Measurements from ENCODE around the gene PATZ1. TPM values are rescaled to one million over a fixed set of nuclear protein-coding genes. Genes with fewer than 3 reads are reported as not detected.

PATZ1 gene
- total RNA-seq, 2 donors from 2014 or later: 9.2 to 15.5 TPM

DNA sequence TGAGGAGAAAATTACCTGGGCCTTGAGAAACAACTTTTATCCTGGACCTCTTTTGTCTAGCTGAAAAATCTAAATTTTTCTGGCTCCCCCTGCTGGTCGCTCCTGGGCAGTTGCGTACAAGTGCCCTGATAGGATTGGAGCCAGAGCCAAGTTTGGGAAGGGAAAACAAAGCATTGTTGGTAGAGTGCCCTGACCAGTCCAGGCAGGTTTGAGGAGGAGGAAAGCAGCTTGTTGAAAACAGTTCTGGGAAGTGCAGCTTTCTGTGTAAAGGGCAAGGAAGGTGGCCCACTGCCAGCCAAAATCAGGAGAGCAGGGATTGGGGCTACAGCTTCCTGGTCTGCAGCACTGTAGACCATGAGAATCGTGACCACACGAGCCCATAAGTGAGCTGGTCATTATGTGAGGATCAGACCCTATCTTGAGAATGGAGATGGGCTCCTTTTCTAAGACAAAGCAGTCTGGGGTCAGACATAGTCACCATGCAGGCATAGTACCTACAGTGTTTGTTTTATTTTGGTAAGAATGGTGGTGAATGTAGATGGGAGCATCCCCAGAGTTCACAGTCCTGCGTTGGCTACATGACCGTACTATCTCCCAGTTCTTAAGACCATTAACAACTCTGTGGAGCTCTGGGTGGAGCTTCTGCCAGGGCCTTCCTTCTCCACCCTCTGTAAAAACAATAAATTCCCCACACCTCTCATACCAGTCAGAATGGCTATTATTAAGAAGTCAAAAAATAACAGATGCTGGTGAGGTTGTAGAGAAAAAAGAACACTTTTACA, 32.6 kb downstream of the PATZ1 start:
- Histone ChIP-seq H3K27me3 (no peaks in the 10 kb centered on the region), H3K9me3 (no peaks in the 10 kb centered on the region), H3K4me3 (no peak overlapping the region), H3K4me1 (peaks cover 0 to 11% of the 10 kb centered on the region in 2 donors), H3K36me3 (no peaks in the 10 kb centered on the region), H3K27ac (peak overlapping the region; percentile 7 to 26)
- TF ChIP-seq, protein P1, sequence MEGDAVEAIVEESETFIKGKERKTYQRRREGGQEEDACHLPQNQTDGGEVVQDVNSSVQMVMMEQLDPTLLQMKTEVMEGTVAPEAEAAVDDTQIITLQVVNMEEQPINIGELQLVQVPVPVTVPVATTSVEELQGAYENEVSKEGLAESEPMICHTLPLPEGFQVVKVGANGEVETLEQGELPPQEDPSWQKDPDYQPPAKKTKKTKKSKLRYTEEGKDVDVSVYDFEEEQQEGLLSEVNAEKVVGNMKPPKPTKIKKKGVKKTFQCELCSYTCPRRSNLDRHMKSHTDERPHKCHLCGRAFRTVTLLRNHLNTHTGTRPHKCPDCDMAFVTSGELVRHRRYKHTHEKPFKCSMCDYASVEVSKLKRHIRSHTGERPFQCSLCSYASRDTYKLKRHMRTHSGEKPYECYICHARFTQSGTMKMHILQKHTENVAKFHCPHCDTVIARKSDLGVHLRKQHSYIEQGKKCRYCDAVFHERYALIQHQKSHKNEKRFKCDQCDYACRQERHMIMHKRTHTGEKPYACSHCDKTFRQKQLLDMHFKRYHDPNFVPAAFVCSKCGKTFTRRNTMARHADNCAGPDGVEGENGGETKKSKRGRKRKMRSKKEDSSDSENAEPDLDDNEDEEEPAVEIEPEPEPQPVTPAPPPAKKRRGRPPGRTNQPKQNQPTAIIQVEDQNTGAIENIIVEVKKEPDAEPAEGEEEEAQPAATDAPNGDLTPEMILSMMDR (IDR thresholded peaks at IDR 0.05): peak; percentile 86 to 88
- DNase-seq (ENCODE audit: low spot score): peak; percentile 77

- TF ChIP-seq, protein P1 (IDR thresholded peaks at IDR 0.05): no peak
- H3K9me3 ChIP-seq: no peaks in the 10 kb centered on the region
- no peaks in the 10 kb centered on the region for H3K27me3 ChIP-seq
- H3K4me3 ChIP-seq: no peak overlapping the region
- H3K36me3 ChIP-seq: no peaks in the 10 kb centered on the region
- H3K27ac ChIP-seq: no peak overlapping the region
- peaks cover 0 to 3% of the 10 kb centered on the region in 2 donors for H3K4me1 ChIP-seq
- DNase-seq (ENCODE audit: low spot score): no peak
These were observed 38.0 kb downstream of the PATZ1 start for GRCh38 chr22:31308181-31308580.

DNA sequence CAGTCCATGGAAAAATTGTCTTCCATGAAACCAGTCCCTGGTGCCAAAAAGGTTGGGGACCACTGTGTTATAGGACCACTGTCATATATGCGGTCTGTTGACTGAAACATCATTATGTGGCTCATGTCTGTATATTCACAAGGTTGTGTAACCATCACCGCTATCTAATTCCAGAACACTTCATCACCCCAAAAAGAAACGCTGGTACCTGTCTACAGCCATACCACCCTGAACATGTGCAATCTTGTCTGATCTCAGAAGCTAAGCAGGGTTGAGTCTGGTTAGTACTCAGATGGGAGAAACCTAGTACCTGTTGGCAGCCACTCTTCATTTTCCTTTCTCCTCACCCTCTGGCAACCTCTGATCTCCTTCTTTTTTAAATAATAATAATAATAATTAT, 41.0 kb downstream of the PATZ1 start:
- H3K4me1 ChIP-seq: no peaks in the 10 kb centered on the region
- TF ChIP-seq, protein P1 (IDR thresholded peaks at IDR 0.05): no peak
- H3K27ac ChIP-seq: no peak overlapping the region
- H3K36me3 ChIP-seq: no peaks in the 10 kb centered on the region
- H3K9me3 ChIP-seq: no peaks in the 10 kb centered on the region
- no peak for DNase-seq (ENCODE audit: low spot score)
- no peaks in the 10 kb centered on the region for H3K27me3 ChIP-seq
- H3K4me3 ChIP-seq: no peak overlapping the region

GRCh38 chr22:31302537-31302936, 43.6 kb downstream of the PATZ1 start:
- no peaks in the 10 kb centered on the region for H3K36me3 ChIP-seq
- no peak overlapping the region for H3K4me3 ChIP-seq
- H3K9me3 ChIP-seq: no peaks in the 10 kb centered on the region
- no peaks in the 10 kb centered on the region for H3K27me3 ChIP-seq
- TF ChIP-seq, protein P1 (IDR thresholded peaks at IDR 0.05): no peak
- H3K27ac ChIP-seq: no peak overlapping the region
- DNase-seq (ENCODE audit: low spot score): no peak
- H3K4me1 ChIP-seq: no peaks in the 10 kb centered on the region

- Histone ChIP-seq H3K36me3 (no peaks in the 10 kb centered on the region), H3K9me3 (no peaks in the 10 kb centered on the region), H3K27me3 (no peaks in the 10 kb centered on the region), H3K4me1 (no peaks in the 10 kb centered on the region), H3K4me3 (no peak overlapping the region), H3K27ac (no peak overlapping the region)
- DNase-seq (ENCODE audit: low spot score): no peak
- TF ChIP-seq, protein P1 (IDR thresholded peaks at IDR 0.05): no peak
These were observed 44.1 kb downstream of the PATZ1 start for GRCh38 chr22:31302006-31302405.

DNA sequence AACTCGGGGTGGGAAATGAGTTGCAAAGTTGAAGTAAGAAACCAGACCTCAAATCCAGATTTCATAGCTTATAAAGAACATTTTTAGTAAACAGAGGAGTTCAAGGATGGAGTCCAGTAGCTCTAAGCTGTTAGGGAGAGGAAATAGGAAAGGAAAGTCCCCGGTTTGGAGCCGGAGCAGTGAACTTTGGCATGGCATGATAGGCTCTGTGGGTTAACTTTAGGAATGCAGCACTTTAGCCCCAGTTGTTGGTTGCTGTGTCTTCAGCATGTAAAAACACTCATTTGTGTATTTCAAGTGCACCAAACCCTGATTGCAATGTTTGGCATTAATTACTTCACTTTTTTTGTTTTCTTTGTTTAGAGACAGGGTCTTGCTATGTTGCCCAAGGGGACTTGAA, 45.2 kb downstream of the PATZ1 start:
- H3K27me3 ChIP-seq: no peaks in the 10 kb centered on the region

More for the DNA sequence above, 45.2 kb downstream of the PATZ1 start:
- Histone ChIP-seq H3K36me3 (no peaks in the 10 kb centered on the region), H3K27ac (no peak overlapping the region), H3K4me1 (peaks cover 0 to 7% of the 10 kb centered on the region in 2 donors), H3K9me3 (no peaks in the 10 kb centered on the region), H3K4me3 (no peak overlapping the region)
- DNase-seq (ENCODE audit: low spot score): no peak
- TF ChIP-seq, protein P1 (IDR thresholded peaks at IDR 0.05): no peak

Data from right atrium auricular region (tissue), 2 donors.